GM18502 (cell line): Measurements from ENCODE around the gene SERTAD2.

ENCODE experiments used
- ATAC-seq: cut with Tn5 transposase; IDR thresholded peaks from one replicate; pipeline ENCODE4 v1.9.1; 2021; ENCODE audit warnings: mild to moderate bottlenecking; ENCODE audit not compliant: unreplicated experiment, poor library complexity

Gene SERTAD2

DNA sequence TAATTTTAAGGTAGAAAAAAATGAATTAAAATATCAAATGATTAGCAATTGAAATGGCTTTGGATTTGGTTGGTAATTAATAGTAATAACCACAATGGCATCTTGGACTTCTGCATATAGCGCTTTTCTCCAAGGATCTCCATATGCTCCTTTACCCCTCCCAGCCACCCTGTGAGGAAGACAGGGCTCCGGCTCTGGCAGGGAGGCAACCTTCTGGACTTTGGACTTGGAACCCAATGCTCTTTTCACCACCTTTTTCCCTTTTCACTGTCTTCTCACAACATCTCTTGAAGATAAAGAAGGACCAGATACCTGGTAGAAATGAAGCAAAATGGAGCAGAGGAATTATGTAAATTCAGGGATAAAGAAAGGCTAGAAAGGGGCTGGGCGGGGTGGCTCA, 23.8 kb upstream of the SERTAD2 start:
- no peak for ATAC-seq

DNA sequence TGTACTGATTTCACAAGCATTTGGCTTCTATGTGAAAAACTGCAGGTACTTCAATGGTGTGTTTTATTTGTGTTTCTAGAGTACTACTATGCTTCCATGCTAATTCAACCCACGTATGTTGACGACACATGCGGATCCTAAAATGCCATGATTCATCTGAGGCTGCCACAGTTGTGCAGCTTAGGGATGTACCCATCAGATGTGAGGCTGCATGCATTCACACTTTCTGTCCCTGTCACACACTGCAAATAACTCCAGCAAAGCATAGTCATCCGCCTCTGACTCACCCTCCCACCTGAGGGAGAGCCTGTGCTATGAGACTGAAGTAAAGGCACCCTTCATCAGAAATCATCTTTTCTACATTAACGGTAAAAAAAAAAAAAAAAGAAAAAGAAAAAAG, 22.1 kb upstream of the SERTAD2 start:
- no peak for ATAC-seq

DNA sequence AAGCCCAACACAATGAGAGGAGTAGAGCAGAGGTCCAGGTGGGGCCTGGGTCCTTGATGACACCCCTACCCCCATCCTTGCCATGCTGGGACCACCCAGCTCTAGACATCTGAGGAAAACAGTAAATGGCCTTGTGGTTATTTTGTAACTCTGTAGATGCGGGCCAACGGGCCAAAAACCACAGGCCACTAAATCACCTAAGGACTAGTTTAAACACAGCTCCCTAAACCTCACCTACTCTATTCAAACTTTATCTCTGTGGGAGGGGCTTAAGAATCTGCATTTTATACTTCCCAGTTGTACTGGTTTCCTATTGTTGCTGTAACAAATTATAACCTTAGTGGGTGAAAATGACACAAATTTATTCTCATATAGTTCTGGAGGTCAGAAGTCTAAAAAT, 19.0 kb upstream of the SERTAD2 start:
- ATAC-seq = no peak

DNA sequence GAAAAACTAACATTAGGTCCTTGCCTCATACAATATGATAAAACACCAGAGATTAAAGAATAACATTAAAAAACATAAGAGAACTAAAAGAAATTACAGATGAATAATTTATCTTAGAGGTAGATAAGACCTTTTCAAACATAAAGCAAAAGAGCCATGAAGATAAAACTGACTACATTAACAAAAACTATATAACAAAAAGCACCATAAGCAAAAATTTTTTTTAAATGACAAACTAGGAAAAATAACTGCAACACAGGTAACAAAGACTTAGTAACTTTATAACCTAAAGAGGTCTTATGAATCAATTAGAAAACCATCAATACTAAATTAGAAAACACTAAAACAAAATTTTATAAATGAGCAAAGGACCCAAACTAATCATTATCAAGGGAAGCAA, 16.3 kb upstream of the SERTAD2 start:
- ATAC-seq = no peak

DNA sequence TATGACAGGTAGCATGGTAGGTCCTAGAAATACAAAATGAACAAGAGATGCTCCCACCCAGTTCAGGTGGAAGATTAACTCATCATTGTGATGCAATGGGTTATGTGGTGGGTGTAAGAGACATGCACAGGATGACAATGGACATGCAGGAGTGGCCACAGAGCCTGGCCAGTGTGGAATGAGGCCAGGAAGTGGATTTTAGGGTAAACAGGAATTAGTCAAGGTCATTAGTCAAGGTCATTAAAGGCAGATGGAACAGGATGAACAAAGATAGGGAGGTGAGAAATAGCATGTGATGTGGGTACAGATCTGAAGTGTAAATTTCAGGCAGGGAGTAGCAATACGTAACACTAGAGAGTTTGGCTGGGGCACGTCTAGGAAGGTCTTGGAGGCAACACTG, 15.6 kb upstream of the SERTAD2 start:
- ATAC-seq = no peak

DNA sequence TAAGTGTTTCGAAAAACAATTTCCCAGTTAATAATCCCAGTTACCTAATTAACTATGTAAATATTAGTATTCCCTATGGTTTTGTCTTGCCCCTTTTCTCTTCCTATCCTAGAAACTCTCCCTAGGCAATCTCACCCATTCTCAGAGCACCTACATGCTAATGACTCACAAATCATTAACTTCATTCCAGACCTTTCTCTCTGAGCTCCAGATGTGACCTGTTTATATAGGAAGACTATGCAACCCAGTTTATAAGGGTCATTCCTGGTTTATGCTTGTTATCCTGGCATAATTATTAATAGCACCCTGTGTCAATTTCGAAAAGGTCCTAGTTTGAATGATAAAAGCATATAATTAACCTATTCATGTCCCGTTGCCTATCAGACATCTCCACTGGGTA, 14.8 kb upstream of the SERTAD2 start:
- ATAC-seq = no peak

DNA sequence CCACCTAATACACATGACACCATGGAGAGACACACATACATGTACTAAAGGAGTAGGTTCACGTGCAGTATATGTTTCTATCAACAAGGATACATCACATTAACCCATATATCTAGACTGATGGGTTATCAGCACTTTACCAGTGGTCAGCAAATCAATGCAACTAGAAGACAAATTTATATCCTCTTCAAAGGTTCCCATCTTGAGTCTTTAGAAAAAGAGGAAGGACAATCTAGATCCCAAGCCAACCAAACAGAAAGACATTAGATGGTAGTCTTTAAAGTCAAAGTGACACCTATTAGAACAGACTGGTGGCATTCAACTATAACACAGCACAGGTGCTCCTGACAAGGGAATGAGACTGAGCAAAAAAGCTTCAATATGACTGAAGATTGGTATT, 13.8 kb upstream of the SERTAD2 start:
- ATAC-seq = no peak

DNA sequence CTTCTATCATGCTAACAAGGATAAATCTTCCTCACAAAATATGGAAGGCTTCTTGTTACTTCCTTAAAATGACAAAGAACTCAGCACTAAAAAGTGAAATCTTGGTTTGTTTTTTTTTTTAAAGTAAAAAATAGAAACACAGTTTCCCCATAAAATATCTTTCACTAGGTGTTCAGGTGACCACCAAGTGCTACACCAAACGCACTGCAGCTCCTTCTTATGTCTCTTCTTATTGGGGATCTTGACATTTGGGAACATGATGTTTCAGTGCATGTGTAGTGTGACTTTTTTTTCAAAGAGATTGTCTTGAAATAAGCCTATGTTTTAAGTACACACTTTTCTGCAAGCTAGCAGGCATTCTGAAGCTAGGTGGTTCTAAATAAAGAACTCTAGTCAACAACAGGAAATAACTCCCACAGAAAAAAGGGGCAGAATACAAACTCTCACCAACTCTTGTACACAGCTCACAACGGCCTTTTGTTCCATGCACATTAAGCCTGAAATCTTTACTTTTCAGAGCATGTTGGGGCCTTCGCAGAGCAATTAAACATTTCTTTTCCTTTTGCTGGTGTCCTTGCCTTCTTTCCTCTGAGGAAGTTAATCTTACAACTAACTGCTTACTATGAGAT, 13.2 kb upstream of the SERTAD2 start:
- peak; percentile 76 for ATAC-seq

DNA sequence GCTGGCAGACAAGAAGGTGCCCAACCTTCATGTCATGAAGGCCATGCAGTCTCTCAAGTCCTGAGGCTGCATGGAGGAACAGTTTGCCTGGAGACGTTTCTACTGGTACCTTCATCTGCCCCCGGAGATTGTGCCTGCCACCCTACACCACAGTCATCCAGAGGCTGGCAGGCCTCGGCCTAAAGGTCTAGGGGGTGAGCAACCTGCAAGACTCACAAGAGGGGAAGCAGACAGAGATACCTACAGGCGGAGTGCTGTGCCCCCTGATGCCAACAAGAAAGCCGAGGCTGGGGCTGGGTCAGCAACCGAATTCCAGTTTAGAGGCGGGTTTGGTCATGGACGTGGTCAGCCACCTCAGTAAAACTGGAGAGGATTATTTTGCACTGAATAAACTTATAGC, 12.0 kb upstream of the SERTAD2 start:
- no peak for ATAC-seq

DNA sequence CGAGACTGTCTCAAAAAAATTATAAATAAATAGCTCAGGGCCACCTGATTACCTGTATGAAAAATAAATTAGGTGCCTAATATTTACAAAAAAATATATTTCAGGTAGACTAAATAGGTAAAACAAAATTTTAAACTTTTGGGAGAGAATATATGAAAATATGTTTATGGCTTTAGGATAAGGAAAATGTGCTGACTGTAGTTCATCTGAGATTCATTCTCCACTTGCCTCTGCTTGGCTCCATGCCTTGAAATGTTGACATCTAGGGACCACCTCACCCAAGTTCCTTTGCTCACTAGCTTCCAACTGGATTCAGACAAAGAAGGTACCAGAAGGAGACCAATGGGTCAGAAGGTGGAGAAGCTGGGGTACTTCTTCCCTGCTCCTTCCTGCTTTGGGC, 9.7 kb upstream of the SERTAD2 start:
- ATAC-seq = no peak

DNA sequence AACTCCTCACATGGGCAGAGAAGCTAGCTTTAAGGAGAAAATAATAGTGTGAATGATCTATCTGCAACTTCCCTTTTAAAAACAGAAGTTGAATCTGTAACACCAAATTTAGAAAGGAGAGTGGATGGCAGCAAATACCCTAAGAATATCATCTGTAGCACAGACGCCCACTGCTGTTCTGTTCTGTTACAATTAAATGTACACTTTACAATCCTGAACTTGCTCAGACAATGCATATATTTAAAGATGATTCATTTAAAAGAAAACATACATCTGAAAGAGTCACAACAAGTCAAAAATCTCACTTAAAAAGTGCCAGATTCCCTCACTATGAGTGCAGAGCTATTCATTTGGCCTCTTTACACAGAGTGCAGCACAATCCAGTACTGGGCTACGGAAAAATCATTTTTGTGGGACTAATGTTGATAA, 8.0 kb upstream of the SERTAD2 start:
- no peak for ATAC-seq

DNA sequence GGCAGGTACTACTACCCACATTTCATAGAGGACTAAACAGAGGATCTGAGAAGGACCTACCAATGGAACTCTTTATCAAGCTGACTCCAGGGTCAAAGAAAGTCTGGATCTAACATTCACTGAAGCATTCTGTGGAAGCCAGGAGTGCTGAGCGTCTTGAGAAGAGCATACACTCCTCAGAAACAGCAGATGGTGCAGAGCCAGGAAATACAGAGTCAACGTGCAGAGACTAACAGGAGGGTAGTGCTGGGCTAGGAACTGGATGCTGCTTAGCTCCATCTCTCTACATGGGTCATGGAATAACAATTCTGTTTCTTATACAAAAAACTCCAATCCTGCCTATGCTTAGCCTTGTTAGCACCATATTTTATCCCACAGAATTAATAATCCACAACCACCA, 5.5 kb upstream of the SERTAD2 start:
- no peak for ATAC-seq

DNA sequence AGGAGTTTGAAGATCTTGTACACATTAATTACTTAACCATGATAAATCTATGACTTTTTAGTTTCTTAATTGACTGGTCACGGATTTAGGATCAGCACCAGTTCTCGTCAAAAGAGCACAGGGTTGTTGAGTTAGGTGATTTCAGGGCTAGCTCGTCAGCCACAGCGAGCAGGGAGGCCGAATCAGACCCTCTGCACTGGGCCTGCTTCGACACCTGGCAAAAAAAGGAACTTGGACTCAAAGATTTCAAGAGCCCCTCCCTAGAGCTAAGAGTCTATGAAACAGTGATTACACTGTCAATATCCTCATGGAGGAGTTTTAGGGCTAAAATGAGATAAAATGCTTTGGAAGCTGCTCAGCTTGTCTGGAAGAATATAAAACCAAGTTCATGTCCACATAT, 4.6 kb upstream of the SERTAD2 start:
- no peak for ATAC-seq

DNA sequence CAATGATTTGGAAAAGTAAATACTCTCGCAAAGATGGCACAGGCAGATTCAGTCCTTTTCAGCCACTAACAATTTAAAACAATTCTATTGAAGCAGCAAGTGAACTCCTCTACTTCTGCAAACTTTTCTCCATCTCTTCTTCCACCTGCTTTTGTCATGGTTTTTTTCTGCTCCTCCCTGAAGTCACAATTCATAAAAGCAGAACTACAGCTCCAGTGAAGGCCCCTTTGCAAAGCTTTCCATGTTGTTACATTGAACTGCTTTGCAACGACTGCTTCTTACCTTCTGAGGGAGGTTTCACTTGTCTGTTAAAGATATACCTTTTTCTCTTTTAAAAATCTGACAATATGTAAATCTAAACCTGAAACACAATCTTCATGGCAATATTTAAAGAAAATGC, 3.7 kb upstream of the SERTAD2 start:
- ATAC-seq = no peak

DNA sequence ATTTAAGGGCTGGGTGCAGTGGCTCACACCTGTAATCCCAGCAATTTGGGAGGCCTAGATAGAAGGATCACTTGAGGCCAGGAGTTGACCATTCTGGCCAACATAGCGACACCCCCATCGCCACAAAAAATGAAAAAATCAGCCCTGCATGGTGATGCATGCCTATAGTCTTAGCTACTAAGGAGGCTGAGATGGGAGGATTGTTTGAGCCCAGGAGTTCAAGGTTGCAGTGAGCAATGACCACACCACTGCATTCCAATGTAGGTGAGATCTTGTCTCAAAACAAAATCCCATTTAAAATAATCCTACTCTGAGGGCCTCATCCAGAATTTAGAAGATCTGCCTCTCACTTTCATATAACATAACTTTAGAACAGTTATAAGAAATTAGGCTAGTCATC, 2.7 kb upstream of the SERTAD2 start:
- ATAC-seq = no peak

DNA sequence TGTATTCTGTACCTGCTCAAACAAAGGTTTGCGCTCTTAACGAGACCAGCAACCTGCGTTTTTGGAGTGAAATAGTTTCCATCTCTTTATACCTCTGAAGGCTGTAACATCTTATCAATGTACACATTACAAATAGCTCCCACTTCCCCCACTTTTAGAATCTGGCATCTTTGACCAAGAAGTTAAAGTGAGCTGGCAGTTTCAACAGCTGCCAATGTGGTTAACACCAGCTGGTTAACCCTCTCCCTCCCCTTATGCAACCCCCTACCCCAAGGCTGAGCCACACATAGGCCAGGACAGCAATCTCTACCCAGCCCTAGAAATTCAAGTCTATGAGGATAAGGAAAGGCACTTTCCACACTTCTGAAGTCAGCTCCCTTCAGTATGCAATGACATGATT, 2.2 kb upstream of the SERTAD2 start:
- ATAC-seq = no peak

DNA sequence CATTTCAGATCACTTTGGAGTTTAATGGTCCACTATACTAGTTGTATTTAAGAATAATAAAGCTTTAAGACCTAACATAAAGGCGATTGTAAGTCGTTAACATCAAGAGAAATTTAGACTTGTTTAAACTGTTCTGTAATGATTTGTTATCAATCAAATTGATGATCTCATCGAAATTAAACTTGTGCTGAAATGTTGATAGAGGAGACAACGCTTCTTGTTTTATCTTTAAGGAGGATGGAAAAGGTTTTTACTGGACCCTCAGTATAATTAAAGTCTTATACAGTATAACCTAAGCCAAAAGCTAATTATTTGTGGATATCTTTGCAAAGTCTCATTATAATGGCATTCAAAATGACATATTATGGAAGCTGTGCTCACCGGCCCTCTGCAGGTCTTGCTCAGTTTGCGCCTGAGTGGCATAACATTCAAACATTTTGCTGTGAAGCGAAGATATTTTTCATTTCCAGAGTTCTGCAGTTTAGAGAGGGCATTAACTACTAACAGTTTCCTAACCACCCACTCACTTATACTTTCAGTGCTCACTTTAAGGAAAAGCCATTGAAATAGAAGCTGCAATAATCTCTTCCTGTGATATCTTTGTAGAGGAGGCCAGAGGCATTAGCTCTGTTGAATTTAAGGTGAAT, 1.4 kb upstream of the SERTAD2 start:
- no peak for ATAC-seq

DNA sequence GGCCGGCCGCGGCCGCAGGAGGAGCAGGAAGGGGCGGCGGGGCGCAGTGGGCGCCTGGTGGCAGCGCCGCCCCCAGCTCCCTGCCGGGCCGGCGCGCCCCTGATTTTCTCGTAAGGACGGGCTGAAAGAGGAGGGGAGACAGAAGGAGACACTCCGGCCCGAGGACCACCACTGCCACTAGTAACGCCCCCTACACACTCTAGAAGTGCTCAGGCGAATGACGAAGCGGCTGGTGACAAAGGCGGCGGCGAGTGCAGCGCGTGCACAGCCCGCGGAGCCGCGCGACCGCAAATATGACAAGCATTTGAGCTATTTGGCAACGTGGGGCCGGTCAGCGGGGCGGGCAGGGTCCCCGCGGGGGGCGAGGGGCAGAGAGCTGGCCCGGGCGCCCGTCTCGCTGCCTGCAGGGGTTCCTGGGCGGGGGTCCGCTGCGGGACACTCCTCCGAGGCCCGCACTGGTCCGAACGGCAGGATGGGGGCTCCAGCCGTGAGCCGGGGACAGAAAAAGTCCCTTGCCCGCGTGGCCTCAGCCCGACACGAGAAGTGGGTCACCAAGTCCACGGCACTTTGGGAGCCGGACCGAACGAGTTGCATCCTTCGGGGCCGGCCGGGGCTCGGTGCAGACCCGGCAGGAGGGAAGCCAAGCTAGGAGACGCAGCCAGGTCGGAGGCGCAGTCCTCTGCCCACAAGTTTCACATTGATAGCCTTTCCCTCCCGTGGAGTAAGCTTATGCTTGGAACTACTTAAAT, 524 bp upstream of the SERTAD2 start:
- peak; percentile 47 for ATAC-seq

DNA sequence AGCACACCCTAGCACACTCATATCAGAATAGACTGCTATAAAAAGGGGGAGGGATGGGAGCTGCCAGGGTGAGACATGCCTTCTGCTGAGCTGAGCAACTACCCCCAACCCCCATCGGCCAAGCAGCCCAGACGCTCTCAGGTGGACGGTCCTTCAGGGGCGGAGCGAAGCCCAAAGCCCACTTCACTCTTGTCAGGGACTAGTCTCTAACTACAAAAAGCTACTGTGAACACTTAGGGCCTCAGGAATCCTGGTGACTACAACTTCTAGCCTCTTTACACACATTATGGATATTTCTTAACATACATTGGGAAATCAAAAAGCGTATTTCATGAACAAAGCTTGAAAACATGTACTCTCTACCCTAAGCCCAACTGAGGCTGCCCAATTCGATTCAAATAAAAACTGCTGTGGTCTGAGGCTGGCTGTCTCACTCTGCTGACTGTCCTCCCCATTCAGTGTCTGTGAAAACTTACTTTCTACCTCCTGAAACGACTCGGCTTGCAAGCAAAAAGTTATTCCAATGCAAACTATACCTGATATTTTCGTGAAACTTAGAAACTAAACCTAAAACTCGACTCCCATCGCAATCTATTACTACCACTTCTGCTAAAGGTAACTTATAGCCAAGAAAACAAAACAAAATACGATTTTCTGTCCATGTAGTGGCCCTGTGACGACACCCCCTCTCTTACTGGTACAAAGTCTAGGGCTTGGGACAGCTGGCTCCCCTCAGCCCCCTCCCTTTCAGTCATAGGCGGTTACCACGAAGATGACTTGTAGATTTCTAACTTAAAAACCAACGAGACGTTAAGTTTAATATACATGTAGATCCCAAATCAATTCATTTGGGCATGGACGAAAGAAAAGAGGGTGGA, 1.2 kb downstream of the SERTAD2 start:
- no peak for ATAC-seq

DNA sequence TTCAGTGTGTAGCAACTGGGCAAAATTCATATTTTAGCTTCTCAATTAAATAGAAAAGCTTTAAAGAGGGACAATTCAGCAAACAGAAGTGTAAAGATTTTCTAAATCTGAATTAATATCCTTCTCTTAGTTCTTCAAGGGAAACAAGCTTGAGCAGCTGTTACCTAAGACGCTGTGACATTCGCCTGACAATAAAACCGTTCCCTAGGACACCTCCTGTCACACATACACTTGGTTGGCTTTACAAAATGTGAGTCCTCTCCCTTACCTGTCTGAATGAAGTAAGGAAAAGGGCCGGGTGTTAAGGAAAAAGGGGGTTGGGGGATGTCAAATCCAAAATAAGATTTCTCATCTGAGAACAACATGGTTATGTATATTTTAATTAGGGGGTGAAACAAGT, 2.1 kb downstream of the SERTAD2 start:
- no peak for ATAC-seq
